ENCODE measurements around the gene PADI4.

PADI4 gene

GRCh38 chr1:17286646-17287045, 21.4 kb upstream of the PADI4 start:
- no peak for DNase-seq (ENCODE audit: low spot score)

- DNase-seq (ENCODE audit: low spot score) = peak; percentile 92
Measured at GRCh38 chr1:17287130-17287776, 20.7 kb upstream of the PADI4 start.

- no peak for DNase-seq (ENCODE audit: low spot score)
Measured at GRCh38 chr1:17289721-17290120, 18.3 kb upstream of the PADI4 start.

- DNase-seq (ENCODE audit: low spot score) = no peak
Measured at GRCh38 chr1:17290553-17290952, 17.4 kb upstream of the PADI4 start.

- DNase-seq (ENCODE audit: low spot score) = no peak
Measured at GRCh38 chr1:17292299-17293160, 15.5 kb upstream of the PADI4 start.

GRCh38 chr1:17293681-17294425, 14.1 kb upstream of the PADI4 start:
- DNase-seq (ENCODE audit: low spot score) = no peak

GRCh38 chr1:17295292-17295691, 12.7 kb upstream of the PADI4 start:
- no peak for DNase-seq (ENCODE audit: low spot score)

- no peak for DNase-seq (ENCODE audit: low spot score)
Measured at GRCh38 chr1:17296086-17296485, 11.9 kb upstream of the PADI4 start.

GRCh38 chr1:17297991-17298390, 10.0 kb upstream of the PADI4 start:
- no peak for DNase-seq (ENCODE audit: low spot score)

- no peak for DNase-seq (ENCODE audit: low spot score)
Measured at GRCh38 chr1:17301767-17302166, 6.2 kb upstream of the PADI4 start.

GRCh38 chr1:17304151-17304825, 3.7 kb upstream of the PADI4 start:
- no peak for DNase-seq (ENCODE audit: low spot score)

GRCh38 chr1:17304826-17305175, 3.2 kb upstream of the PADI4 start:
- DNase-seq (ENCODE audit: low spot score) = no peak

GRCh38 chr1:17305576-17306095, 2.4 kb upstream of the PADI4 start:
- DNase-seq (ENCODE audit: low spot score) = no peak

- no peak for DNase-seq (ENCODE audit: low spot score)
Measured at GRCh38 chr1:17306407-17306806, 1.6 kb upstream of the PADI4 start.

GRCh38 chr1:17306921-17307320, 1.1 kb upstream of the PADI4 start:
- no peak for DNase-seq (ENCODE audit: low spot score)

- no peak for DNase-seq (ENCODE audit: low spot score)
Measured at GRCh38 chr1:17307329-17307728, 668 bp upstream of the PADI4 start.

- DNase-seq (ENCODE audit: low spot score) = no peak
Measured at GRCh38 chr1:17308593-17308992, 596 bp downstream of the PADI4 start.

GRCh38 chr1:17309426-17310067, 1.6 kb downstream of the PADI4 start:
- DNase-seq (ENCODE audit: low spot score) = no peak

GRCh38 chr1:17310068-17310640, 2.2 kb downstream of the PADI4 start:
- DNase-seq (ENCODE audit: low spot score) = no peak

GRCh38 chr1:17313530-17314309, 5.7 kb downstream of the PADI4 start:
- no peak for DNase-seq (ENCODE audit: low spot score)
